Right renal cortex interstitium (tissue), 3 donors: ENCODE results near the gene DAB2IP. TPM values are rescaled to one million over a fixed set of nuclear protein-coding genes. Genes with fewer than 3 reads are reported as not detected.

Experiments
- DNase-seq, 3 donors: peaks; one replicate each; pipeline ENCODE4 v3.0.0-alpha.2; 2013; ENCODE audit warnings: low read depth in 3 of 3, low spot score in 2 of 3
- polyA plus RNA-seq, 3 donors: library from polyadenylated mRNA; unstranded; fragments of 120-200 nt; gene quantifications; one replicate each; pipeline ENCODE4 v1.2.1, GENCODE V29; 2013; ENCODE audit not compliant: insufficient read length in 3 of 3

The DAB2IP gene
- polyA plus RNA-seq, 3 donors: 41.5 to 46.6 (median 43.8) TPM

GRCh38 chr9:121717141-121717991 is 65.9 kb downstream of the DAB2IP start:
- DNase-seq: no peak

- DNase-seq: no peak
Measured at GRCh38 chr9:121718084-121718483, 66.7 kb downstream of the DAB2IP start.

GRCh38 chr9:121718501-121718900 is 67.1 kb downstream of the DAB2IP start:
- no peak for DNase-seq

- DNase-seq: no peak
Measured at GRCh38 chr9:121720311-121721057, 69.0 kb downstream of the DAB2IP start.

GRCh38 chr9:121721058-121721350 is 69.6 kb downstream of the DAB2IP start:
- DNase-seq: no peak

- no peak for DNase-seq
Measured at GRCh38 chr9:121721770-121722169, 70.3 kb downstream of the DAB2IP start.

GRCh38 chr9:121725008-121725775 is 73.8 kb downstream of the DAB2IP start:
- no peak for DNase-seq

GRCh38 chr9:121727295-121728020 is 76.0 kb downstream of the DAB2IP start:
- DNase-seq: no peak

GRCh38 chr9:121728916-121729315 is 77.5 kb downstream of the DAB2IP start:
- DNase-seq: no peak

GRCh38 chr9:121729769-121730562 is 78.5 kb downstream of the DAB2IP start:
- DNase-seq: no peak

- no peak for DNase-seq
Measured at GRCh38 chr9:121731090-121731489, 79.7 kb downstream of the DAB2IP start.

GRCh38 chr9:121731919-121732318 is 80.5 kb downstream of the DAB2IP start:
- no peak for DNase-seq

- DNase-seq: no peak
Measured at GRCh38 chr9:121732389-121732788, 81.0 kb downstream of the DAB2IP start.

- no peak for DNase-seq
Measured at GRCh38 chr9:121732886-121733285, 81.5 kb downstream of the DAB2IP start.

- no peak for DNase-seq
Measured at GRCh38 chr9:121734465-121734864, 83.0 kb downstream of the DAB2IP start.

- no peak for DNase-seq
Measured at GRCh38 chr9:121735065-121735792, 83.8 kb downstream of the DAB2IP start.

GRCh38 chr9:121735793-121736770 is 84.6 kb downstream of the DAB2IP start:
- DNase-seq: peak in 2 of 3 donors; percentile 58 to 59

- no peak for DNase-seq
Measured at GRCh38 chr9:121736934-121737462, 85.6 kb downstream of the DAB2IP start.
